Breast epithelium (tissue), 4 donors: ENCODE results near the gene AKR7A2. TPM values are rescaled to one million over a fixed set of nuclear protein-coding genes. Genes with fewer than 3 reads are reported as not detected.
A peak's percentile ranks its signal among the peaks of the same experiment; 100 is the strongest.

Source experiments
- DNase-seq, 2 donors: peaks; one replicate each; pipeline ENCODE4 v3.0.0-alpha.2; 2019; ENCODE audit warnings: low spot score in 2 of 2
- H3K27ac ChIP-seq, 2 donors: fragments of 200-600 bp; sonication (generic) in 1 of 2; one replicate each; pipeline ENCODE4 v1.5.1; 2016 to 2019; ENCODE audit warnings: mild to moderate bottlenecking in 1 of 2
- H3K27me3 ChIP-seq, 2 donors: fragments of 200-600 bp; sonication (generic) in 1 of 2; one replicate each; pipeline versions ENCODE4 v1.5.1 to v1.6.0; 2017 to 2019; ENCODE audit warnings: control low read depth in 1 of 2, mild to moderate bottlenecking in 1 of 2
- H3K36me3 ChIP-seq: fragments of 200-600 bp; one replicate; pipeline ENCODE4 v1.5.1; 2019
- H3K4me1 ChIP-seq, 2 donors: fragments of 200-600 bp; sonication (generic); one replicate each; pipeline ENCODE4 v1.5.1; 2016 to 2019; ENCODE audit warnings: control low read depth in 1 of 2
- H3K4me3 ChIP-seq, 3 donors: fragments of 200-600 bp; sonication (generic); 1 replicate in 2 of 3; 2 replicates in 1 of 3; pipeline ENCODE4 v1.5.1; 2016 to 2019; ENCODE audit warnings: mild to moderate bottlenecking in 3 of 3, moderate library complexity in 2 of 3
- H3K9me3 ChIP-seq, 2 donors: fragments of 200-600 bp; sonication (generic) in 1 of 2; one replicate each; pipeline ENCODE4 v1.5.1; 2016 to 2019; ENCODE audit warnings: control low read depth in 1 of 2
- POLR2A ChIP-seq: fragments of 450-650 bp; IDR thresholded peaks from one replicate; pipeline ENCODE4 v1.6.1; 2016; ENCODE audit warnings: antibody characterized with exemption, mild to moderate bottlenecking, moderate library complexity
- POLR2AphosphoS5 ChIP-seq, 3 donors: sonication (generic); formaldehyde crosslinking; IDR thresholded peaks; one replicate each; pipeline ENCODE4 v1.6.1; 2017; ENCODE audit warnings: antibody characterized with exemption in 3 of 3
- intact Hi-C: fragments of 100-400 bp; cut with DNase I; formaldehyde crosslinking; loops from one replicate; pipeline ENCODE4 v1.15.1; 2023; ENCODE audit warnings: low total_unique reads
- total RNA-seq, 3 donors: library from RNA; depleted of rRNA; stranded (reverse); fragments of >200 nt; gene quantifications; one replicate each; pipeline ENCODE4 v1.1.0, GENCODE V29; 2016
- TF ChIP-seq, protein P1 (sequence below), 3 donors: fragments of 450-650 bp; IDR thresholded peaks; one replicate each; pipeline ENCODE4 v1.5.1; 2016 to 2017; ENCODE audit warnings: antibody characterized with exemption in 3 of 3, mild to moderate bottlenecking in 3 of 3, moderate library complexity in 3 of 3

Gene AKR7A2
- total RNA-seq, 3 donors from 2014 or later: 65.9 to 116 (median 80.5) TPM

DNA sequence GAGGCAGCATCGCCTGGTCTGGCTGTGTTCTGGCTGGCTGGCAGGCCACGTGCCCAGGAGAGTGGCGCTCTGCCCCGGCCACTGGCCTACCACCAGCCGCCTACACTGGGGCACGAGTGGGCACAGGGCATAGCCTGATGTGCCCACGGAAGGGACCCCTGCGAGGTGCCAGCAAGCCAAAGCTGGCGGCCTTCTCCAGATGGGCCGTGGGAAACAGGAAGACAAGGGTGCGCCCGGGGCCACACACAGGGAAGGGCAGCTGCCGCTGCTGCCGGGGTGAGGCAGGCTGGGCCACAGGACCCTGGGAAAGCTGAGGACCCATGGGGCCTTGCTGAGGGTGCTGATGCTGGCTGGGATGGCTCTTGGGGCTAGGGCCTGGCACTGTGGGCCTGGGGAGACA is 40.9 kb upstream of the AKR7A2 start:
- Histone ChIP-seq H3K27me3 (no peaks in the 10 kb centered on the region), H3K36me3 (no peaks in the 10 kb centered on the region), H3K9me3 (no peaks in the 10 kb centered on the region), H3K27ac (peak overlapping the region; percentile 8 to 70), H3K4me3 (no peak overlapping the region), H3K4me1 (peaks cover 0 to 8% of the 10 kb centered on the region in 2 donors)
- TF ChIP-seq POLR2A: no peak
- TF ChIP-seq, protein P1, sequence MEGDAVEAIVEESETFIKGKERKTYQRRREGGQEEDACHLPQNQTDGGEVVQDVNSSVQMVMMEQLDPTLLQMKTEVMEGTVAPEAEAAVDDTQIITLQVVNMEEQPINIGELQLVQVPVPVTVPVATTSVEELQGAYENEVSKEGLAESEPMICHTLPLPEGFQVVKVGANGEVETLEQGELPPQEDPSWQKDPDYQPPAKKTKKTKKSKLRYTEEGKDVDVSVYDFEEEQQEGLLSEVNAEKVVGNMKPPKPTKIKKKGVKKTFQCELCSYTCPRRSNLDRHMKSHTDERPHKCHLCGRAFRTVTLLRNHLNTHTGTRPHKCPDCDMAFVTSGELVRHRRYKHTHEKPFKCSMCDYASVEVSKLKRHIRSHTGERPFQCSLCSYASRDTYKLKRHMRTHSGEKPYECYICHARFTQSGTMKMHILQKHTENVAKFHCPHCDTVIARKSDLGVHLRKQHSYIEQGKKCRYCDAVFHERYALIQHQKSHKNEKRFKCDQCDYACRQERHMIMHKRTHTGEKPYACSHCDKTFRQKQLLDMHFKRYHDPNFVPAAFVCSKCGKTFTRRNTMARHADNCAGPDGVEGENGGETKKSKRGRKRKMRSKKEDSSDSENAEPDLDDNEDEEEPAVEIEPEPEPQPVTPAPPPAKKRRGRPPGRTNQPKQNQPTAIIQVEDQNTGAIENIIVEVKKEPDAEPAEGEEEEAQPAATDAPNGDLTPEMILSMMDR (IDR thresholded peaks at IDR 0.05): no peak
- TF ChIP-seq POLR2AphosphoS5 (IDR thresholded peaks at IDR 0.05): no peak
- intact Hi-C loops: no loop called here
- DNase-seq: no peak

DNA sequence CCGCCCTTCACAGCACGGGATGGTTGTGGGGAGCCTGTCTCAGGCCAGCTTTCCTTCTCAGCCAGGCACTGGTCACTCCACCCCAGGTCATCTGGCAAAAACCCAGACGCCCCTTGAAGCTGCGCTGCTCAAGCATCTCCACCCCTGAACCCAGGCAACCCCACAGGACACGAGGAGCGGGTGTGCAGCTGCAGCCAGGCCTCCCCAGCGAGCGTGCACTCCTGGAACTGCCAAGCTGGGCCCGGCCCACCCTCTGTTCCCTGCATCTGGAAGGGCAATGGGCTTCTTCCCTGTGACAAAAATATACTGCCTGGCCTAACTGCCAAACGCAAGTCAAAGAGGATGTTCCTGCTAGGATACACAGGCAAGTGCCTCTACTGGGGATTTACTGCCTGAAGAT is 39.9 kb upstream of the AKR7A2 start:
- Histone ChIP-seq H3K27ac (peak overlapping the region; percentile 8 to 70), H3K4me3 (no peak overlapping the region), H3K36me3 (no peaks in the 10 kb centered on the region), H3K27me3 (no peaks in the 10 kb centered on the region), H3K4me1 (peaks cover 0 to 8% of the 10 kb centered on the region in 2 donors), H3K9me3 (no peaks in the 10 kb centered on the region)
- intact Hi-C loops: no loop called here
- TF ChIP-seq, protein P1 (IDR thresholded peaks at IDR 0.05): no peak
- TF ChIP-seq POLR2A (no peak), POLR2AphosphoS5 (IDR thresholded peaks at IDR 0.05) (no peak)
- DNase-seq: no peak

DNA sequence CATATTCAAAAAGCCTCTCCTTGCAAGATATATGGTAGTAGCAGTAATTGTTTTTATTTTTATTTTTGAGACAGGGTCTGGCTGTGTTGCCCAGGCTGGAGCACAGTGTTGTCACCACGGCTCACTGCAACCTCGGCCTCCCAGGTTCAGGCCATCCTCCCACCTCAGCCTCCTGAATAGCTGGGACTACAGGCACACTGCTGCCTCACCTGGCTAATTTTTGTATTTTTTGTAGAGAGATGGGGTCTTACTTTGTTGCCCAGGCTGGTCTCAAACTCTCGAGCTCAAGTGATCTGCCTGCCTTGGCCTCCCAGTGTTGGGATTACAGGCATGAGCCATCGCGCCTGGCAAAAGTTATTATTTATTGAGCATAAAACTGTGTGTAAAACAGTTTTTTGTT is 38.6 kb upstream of the AKR7A2 start:
- peaks cover 0 to 8% of the 10 kb centered on the region in 2 donors for H3K4me1 ChIP-seq
- no peaks in the 10 kb centered on the region for H3K36me3 ChIP-seq

DNA sequence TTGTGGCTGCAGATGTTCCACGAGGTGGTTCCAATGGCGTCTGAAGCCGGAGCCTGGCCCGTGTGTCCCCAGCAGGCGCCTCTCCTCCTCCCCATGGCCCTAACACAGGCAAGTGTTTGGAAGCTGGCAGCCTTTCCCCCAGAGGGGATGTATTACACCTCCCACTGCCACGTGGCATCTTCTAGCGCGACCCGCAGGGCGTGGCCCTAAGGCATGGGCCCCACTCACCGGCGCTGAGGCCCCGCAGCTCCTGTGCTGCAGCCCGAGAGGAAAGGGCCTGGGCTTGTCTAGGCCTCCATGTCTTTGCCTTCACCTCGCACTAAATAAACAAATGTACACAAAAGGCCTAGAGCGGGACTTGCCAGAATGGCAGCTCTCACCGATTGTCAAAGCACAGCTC is 38.1 kb upstream of the AKR7A2 start:
- Histone ChIP-seq H3K9me3 (no peaks in the 10 kb centered on the region), H3K36me3 (no peaks in the 10 kb centered on the region), H3K27me3 (no peaks in the 10 kb centered on the region), H3K4me3 (no peak overlapping the region), H3K27ac (no peak overlapping the region), H3K4me1 (peaks cover 0 to 8% of the 10 kb centered on the region in 2 donors)
- intact Hi-C loops: loop anchor here (10.0 kb wide), 1 partner anchor 305 kb away; no protein-coding TSS in a partner anchor
- TF ChIP-seq POLR2AphosphoS5 (IDR thresholded peaks at IDR 0.05) (no peak), POLR2A (no peak)
- TF ChIP-seq, protein P1 (IDR thresholded peaks at IDR 0.05): no peak
- DNase-seq: no peak

More for the DNA sequence above, 38.6 kb upstream of the AKR7A2 start:
- Histone ChIP-seq H3K4me3 (no peak overlapping the region), H3K9me3 (no peaks in the 10 kb centered on the region), H3K27me3 (no peaks in the 10 kb centered on the region), H3K27ac (no peak overlapping the region)
- intact Hi-C loops: no loop called here
- TF ChIP-seq POLR2AphosphoS5 (IDR thresholded peaks at IDR 0.05) (no peak), POLR2A (no peak)
- TF ChIP-seq, protein P1 (IDR thresholded peaks at IDR 0.05): no peak
- no peak for DNase-seq

DNA sequence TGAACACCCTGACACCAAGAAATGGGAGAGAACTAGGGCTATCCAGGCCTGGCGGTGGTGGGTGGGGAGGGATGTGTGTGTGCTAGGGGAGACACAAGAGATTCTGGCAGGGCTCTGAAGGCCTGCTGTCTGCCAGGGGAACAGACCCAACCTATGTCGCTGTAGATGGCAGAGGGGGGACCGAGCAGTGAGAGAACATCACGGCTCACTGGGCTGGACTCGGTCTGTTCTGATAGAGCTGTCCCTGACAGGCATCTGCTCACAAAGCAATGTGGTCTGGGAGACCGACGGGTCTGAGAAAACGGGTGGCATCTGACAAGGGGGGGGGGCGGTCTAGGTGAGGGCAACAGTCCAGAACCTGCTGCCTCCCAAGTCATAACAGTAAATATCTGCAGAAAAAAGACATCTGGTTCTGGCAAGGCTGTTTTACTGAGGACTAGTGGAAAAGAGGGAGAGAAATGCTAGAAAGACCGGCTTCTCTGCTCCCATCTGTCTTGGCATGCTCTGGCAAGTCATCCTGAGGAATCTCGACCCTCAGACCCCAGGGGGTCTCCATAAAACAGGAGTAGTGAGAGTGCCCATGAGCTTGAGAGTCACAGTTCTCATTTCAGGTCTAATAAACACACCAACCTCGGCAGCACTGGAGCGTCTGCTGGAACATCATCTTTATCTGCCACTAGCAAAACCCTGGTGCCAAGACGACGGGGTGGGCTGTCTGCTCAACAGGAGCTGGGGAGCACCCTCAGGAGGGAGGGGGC is 36.7 kb upstream of the AKR7A2 start:
- no peak for DNase-seq
- H3K4me1 ChIP-seq: peaks cover 0 to 4% of the 10 kb centered on the region in 2 donors
- intact Hi-C loops: loop anchor here (10.0 kb wide), 1 partner anchor 306 kb away; no protein-coding TSS in a partner anchor
- TF ChIP-seq POLR2A (no peak), POLR2AphosphoS5 (IDR thresholded peaks at IDR 0.05) (no peak)
- TF ChIP-seq, protein P1 (IDR thresholded peaks at IDR 0.05): no peak
- no peaks in the 10 kb centered on the region for H3K36me3 ChIP-seq
- H3K9me3 ChIP-seq: no peaks in the 10 kb centered on the region
- no peak overlapping the region for H3K27ac ChIP-seq
- no peaks in the 10 kb centered on the region for H3K27me3 ChIP-seq
- H3K4me3 ChIP-seq: no peak overlapping the region
